ENCODE results near the gene GAD1. TPM values are rescaled to one million over a fixed set of nuclear protein-coding genes. Genes with fewer than 3 reads are reported as not detected.

The GAD1 gene
- total RNA-seq, 2 experiments from 2014 or later: not detected

GRCh38 chr2:170828533-170828916 is 11.8 kb downstream of the GAD1 start:
- ATAC-seq (ENCODE audit: poor library complexity): no peak

GRCh38 chr2:170829036-170829435 is 12.3 kb downstream of the GAD1 start:
- no peak for TF ChIP-seq CTCF (IDR thresholded peaks at IDR 0.05)
- no peaks in the 10 kb centered on the region for H3K36me3 Mint-ChIP-seq (ENCODE audit: low read depth)
- H3K27me3 Mint-ChIP-seq: peaks cover 78% of the 10 kb centered on the region
- no peak overlapping the region for H3K4me3 ChIP-seq (ENCODE audit: low read length)
- H3K27me3 ChIP-seq (ENCODE audit: control insufficient read depth in 1 of 2, insufficient read depth in 2 of 2, low read length in 2 of 2): peaks cover 39 to 40% of the 10 kb centered on the region in 2 experiments
- H3K36me3 ChIP-seq (ENCODE audit: insufficient read depth, low read length): no peaks in the 10 kb centered on the region
- H3K9me3 Mint-ChIP-seq: no peaks in the 10 kb centered on the region
- H3K27ac Mint-ChIP-seq: no peak overlapping the region
- H3K4me3 Mint-ChIP-seq: no peak overlapping the region
- H3K27ac ChIP-seq (ENCODE audit: low read depth in 1 of 2, low read length in 2 of 2): no peak overlapping the region
- DNase-seq: no peak
- no peaks in the 10 kb centered on the region for H3K4me1 Mint-ChIP-seq (ENCODE audit: low read depth)
- ATAC-seq (ENCODE audit: poor library complexity): no peak
- H3K9me3 ChIP-seq (ENCODE audit: control insufficient read depth in 1 of 2, insufficient read depth in 1 of 2, low read length in 2 of 2): no peaks in the 10 kb centered on the region
- H3K4me1 ChIP-seq (ENCODE audit: insufficient read depth, low read length): peaks cover under 1% of the 10 kb centered on the region
- intact Hi-C loops (cut with DNase I, micrococcal nuclease): no loop called here
- ChIA-PET POLR2A (no interaction called here), CTCF (no interaction called here)

More at GRCh38 chr2:170828533-170828916, 11.8 kb downstream of the GAD1 start:
- Histone ChIP-seq H3K36me3 (ENCODE audit: insufficient read depth, low read length) (no peaks in the 10 kb centered on the region), H3K27ac (ENCODE audit: low read depth in 1 of 2, low read length in 2 of 2) (no peak overlapping the region), H3K9me3 (ENCODE audit: control insufficient read depth in 1 of 2, insufficient read depth in 1 of 2, low read length in 2 of 2) (peaks cover 0 to 5% of the 10 kb centered on the region in 2 experiments), H3K4me1 (ENCODE audit: insufficient read depth, low read length) (peaks cover 5% of the 10 kb centered on the region), H3K27me3 (ENCODE audit: control insufficient read depth in 1 of 2, insufficient read depth in 2 of 2, low read length in 2 of 2) (peaks cover 43 to 44% of the 10 kb centered on the region in 2 experiments), H3K4me3 (ENCODE audit: low read length) (no peak overlapping the region)
- no peak for DNase-seq
- no peak overlapping the region for H3K4me3 Mint-ChIP-seq
- H3K27me3 Mint-ChIP-seq: peaks cover 81% of the 10 kb centered on the region
- no peaks in the 10 kb centered on the region for H3K36me3 Mint-ChIP-seq (ENCODE audit: low read depth)
- no peak for TF ChIP-seq CTCF (IDR thresholded peaks at IDR 0.05)
- intact Hi-C loops (cut with DNase I, micrococcal nuclease): no loop called here
- ChIA-PET POLR2A (no interaction called here), CTCF (no interaction called here)
- no peak overlapping the region for H3K27ac Mint-ChIP-seq
- no peaks in the 10 kb centered on the region for H3K4me1 Mint-ChIP-seq (ENCODE audit: low read depth)
- no peaks in the 10 kb centered on the region for H3K9me3 Mint-ChIP-seq

DNA sequence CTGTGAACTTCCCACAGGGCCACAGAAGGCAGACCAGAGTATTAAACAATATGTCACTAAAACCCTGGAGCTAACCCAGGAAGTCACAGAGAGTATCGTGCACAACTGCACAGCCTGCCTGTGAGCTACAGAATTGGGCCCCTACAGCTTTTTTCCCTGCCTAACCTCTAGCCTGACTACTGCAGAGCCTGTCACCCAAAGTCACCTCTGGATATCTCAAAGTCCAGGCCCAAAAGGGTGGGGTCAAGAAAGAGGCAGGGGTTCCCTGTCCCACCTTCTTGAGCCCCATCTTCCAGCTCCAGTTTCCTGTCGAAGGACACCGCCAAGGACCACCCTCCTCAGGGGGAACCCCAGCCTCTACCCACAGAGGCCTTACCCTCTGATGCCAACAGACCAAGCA is 13.5 kb downstream of the GAD1 start:
- H3K4me3 Mint-ChIP-seq: no peak overlapping the region
- H3K9me3 Mint-ChIP-seq: no peaks in the 10 kb centered on the region
- H3K36me3 ChIP-seq (ENCODE audit: insufficient read depth, low read length): no peaks in the 10 kb centered on the region
- peaks cover 66% of the 10 kb centered on the region for H3K27me3 Mint-ChIP-seq
- DNase-seq (no peak), ATAC-seq (ENCODE audit: poor library complexity) (no peak)
- H3K4me3 ChIP-seq (ENCODE audit: low read length): no peak overlapping the region
- H3K9me3 ChIP-seq (ENCODE audit: control insufficient read depth in 1 of 2, insufficient read depth in 1 of 2, low read length in 2 of 2): no peaks in the 10 kb centered on the region
- ChIA-PET POLR2A (no interaction called here), CTCF (no interaction called here)
- peaks cover 28% of the 10 kb centered on the region in 2 experiments for H3K27me3 ChIP-seq (ENCODE audit: control insufficient read depth in 1 of 2, insufficient read depth in 2 of 2, low read length in 2 of 2)
- no peak overlapping the region for H3K27ac Mint-ChIP-seq
- H3K27ac ChIP-seq (ENCODE audit: low read depth in 1 of 2, low read length in 2 of 2): no peak overlapping the region
- intact Hi-C loops (cut with DNase I, micrococcal nuclease): no loop called here
- no peaks in the 10 kb centered on the region for H3K4me1 Mint-ChIP-seq (ENCODE audit: low read depth)
- H3K36me3 Mint-ChIP-seq (ENCODE audit: low read depth): no peaks in the 10 kb centered on the region
- no peaks in the 10 kb centered on the region for H3K4me1 ChIP-seq (ENCODE audit: insufficient read depth, low read length)
- no peak for TF ChIP-seq CTCF (IDR thresholded peaks at IDR 0.05)

Data from CD4-positive, alpha-beta T cell (primary cell).